GM21529 (cell line): ENCODE measurements around the gene AATK.

Experiments used
- ATAC-seq: cut with Tn5 transposase; IDR thresholded peaks from one replicate; pipeline ENCODE4 v1.9.1; 2021; ENCODE audit not compliant: unreplicated experiment

The AATK gene

GRCh38 chr17:81183807-81184206, 17.8 kb upstream of the AATK start:
- no peak for ATAC-seq

GRCh38 chr17:81183316-81183715, 17.3 kb upstream of the AATK start:
- ATAC-seq: no peak

GRCh38 chr17:81182596-81182995, 16.6 kb upstream of the AATK start:
- no peak for ATAC-seq

GRCh38 chr17:81181811-81182185, 15.8 kb upstream of the AATK start:
- ATAC-seq: no peak

- no peak for ATAC-seq
Observed at GRCh38 chr17:81180836-81181810, 15.1 kb upstream of the AATK start.

- ATAC-seq: no peak
Observed at GRCh38 chr17:81179861-81180260, 13.8 kb upstream of the AATK start.

GRCh38 chr17:81179220-81179619, 13.2 kb upstream of the AATK start:
- ATAC-seq: no peak

- no peak for ATAC-seq
Observed at GRCh38 chr17:81178136-81179091, 12.4 kb upstream of the AATK start.

GRCh38 chr17:81176666-81177065, 10.6 kb upstream of the AATK start:
- ATAC-seq: no peak

GRCh38 chr17:81173762-81174155, 7.7 kb upstream of the AATK start:
- ATAC-seq: no peak

- ATAC-seq: no peak
Observed at GRCh38 chr17:81173052-81173761, 7.2 kb upstream of the AATK start.

- no peak for ATAC-seq
Observed at GRCh38 chr17:81171941-81172340, 5.9 kb upstream of the AATK start.

GRCh38 chr17:81170727-81171494, 4.9 kb upstream of the AATK start:
- no peak for ATAC-seq

GRCh38 chr17:81169870-81170309, 3.9 kb upstream of the AATK start:
- ATAC-seq: no peak

- ATAC-seq: no peak
Observed at GRCh38 chr17:81167638-81168037, 1.6 kb upstream of the AATK start.

- ATAC-seq: no peak
Observed at GRCh38 chr17:81167194-81167524, 1.1 kb upstream of the AATK start.

- no peak for ATAC-seq
Observed at GRCh38 chr17:81165246-81166032, 582 bp downstream of the AATK start, which contains the start of gene PVALEF. Gene PVALEF (plus strand): TSS chr17:81165507. CDS start chr17:81181227, 15,720 bp downstream.

GRCh38 chr17:81164371-81165245, 1.4 kb downstream of the AATK start:
- no peak for ATAC-seq
